PC-9 (cell line): ENCODE data around the gene DNAH12.

Experiments used
- EZH2 ChIP-seq: fragments of 200-600 bp; sonication (generic); IDR thresholded peaks from 2 replicates; pipeline ENCODE4 v1.8.0; 2017; ENCODE audit warnings: antibody characterized with exemption, low read depth
- TF ChIP-seq, protein P1 (sequence below): fragments of 200-600 bp; sonication (generic); conservative IDR thresholded peaks from 2 replicates; pipeline ENCODE4 v1.6.1; 2017; ENCODE audit warnings: mixed run types, antibody characterized with exemption, mild to moderate bottlenecking, moderate library complexity

DNA sequence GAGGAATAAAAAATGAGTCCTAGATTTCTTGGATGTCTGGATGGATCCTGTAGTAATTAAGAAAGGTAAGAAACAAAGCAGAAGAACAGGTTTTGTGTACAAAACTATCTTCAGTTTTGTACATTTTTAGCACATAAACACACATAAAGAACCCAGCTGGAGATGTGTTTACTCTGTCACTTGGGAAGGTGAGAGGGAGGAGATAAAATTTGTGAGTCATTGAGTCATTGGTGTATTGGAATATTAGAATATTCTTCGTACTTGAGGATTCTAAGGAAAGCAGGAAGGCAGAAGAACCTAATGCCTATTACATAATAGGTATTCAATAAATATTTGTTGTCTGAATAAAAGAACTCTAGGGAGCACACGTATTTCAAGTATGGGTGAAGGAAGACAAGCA, 299.2 kb downstream of the DNAH12 start:
- TF ChIP-seq, protein P1, sequence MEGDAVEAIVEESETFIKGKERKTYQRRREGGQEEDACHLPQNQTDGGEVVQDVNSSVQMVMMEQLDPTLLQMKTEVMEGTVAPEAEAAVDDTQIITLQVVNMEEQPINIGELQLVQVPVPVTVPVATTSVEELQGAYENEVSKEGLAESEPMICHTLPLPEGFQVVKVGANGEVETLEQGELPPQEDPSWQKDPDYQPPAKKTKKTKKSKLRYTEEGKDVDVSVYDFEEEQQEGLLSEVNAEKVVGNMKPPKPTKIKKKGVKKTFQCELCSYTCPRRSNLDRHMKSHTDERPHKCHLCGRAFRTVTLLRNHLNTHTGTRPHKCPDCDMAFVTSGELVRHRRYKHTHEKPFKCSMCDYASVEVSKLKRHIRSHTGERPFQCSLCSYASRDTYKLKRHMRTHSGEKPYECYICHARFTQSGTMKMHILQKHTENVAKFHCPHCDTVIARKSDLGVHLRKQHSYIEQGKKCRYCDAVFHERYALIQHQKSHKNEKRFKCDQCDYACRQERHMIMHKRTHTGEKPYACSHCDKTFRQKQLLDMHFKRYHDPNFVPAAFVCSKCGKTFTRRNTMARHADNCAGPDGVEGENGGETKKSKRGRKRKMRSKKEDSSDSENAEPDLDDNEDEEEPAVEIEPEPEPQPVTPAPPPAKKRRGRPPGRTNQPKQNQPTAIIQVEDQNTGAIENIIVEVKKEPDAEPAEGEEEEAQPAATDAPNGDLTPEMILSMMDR: no peak
- TF ChIP-seq EZH2: no peak
